H9 (cell line): Measurements from ENCODE around the gene ZNF292. TPM values are rescaled to one million over a fixed set of nuclear protein-coding genes. Genes with fewer than 3 reads are reported as not detected.

ENCODE experiments used
- DNase-seq: peaks from one replicate; pipeline ENCODE4 v3.0.0-alpha.2; 2017
- H2AFZ ChIP-seq: one replicate; pipeline ENCODE4 v1.6.1; 2013; ENCODE audit warnings: mild to moderate bottlenecking, low read length, control low read depth, moderate library complexity
- H2AK5ac ChIP-seq: 2 replicates; pipeline ENCODE4 v1.6.1; 2013; ENCODE audit warnings: low read length, control low read depth, mixed read lengths; ENCODE audit not compliant: insufficient read length
- H2BK120ac ChIP-seq: one replicate; pipeline ENCODE4 v1.6.1; 2013; ENCODE audit warnings: low read depth, mild to moderate bottlenecking, low read length, control low read depth, inconsistent platforms; ENCODE audit not compliant: poor library complexity, severe bottlenecking
- H2BK12ac ChIP-seq: 2 replicates; pipeline ENCODE4 v1.6.1; 2013; ENCODE audit warnings: low read length, control low read depth, mixed read lengths, low read depth; ENCODE audit not compliant: insufficient read length
- H2BK15ac ChIP-seq: 2 replicates; pipeline ENCODE4 v1.6.1; 2013; ENCODE audit warnings: low read depth, low read length, control low read depth
- H2BK20ac ChIP-seq: one replicate; pipeline ENCODE4 v1.6.1; 2013; ENCODE audit warnings: low read depth, mild to moderate bottlenecking, low read length, control low read depth, inconsistent platforms; ENCODE audit not compliant: poor library complexity, severe bottlenecking
- H2BK5ac ChIP-seq: 2 replicates; pipeline ENCODE4 v1.6.1; 2013; ENCODE audit warnings: low read length, control low read depth, mixed read lengths; ENCODE audit not compliant: insufficient read length
- H3K14ac ChIP-seq: 2 replicates; pipeline ENCODE4 v1.6.1; 2013; ENCODE audit warnings: low read length, control low read depth; ENCODE audit not compliant: insufficient read depth
- H3K18ac ChIP-seq: 2 replicates; pipeline ENCODE4 v1.6.1; 2013; ENCODE audit warnings: low read depth, mild to moderate bottlenecking, mixed read lengths, low read length, control low read depth; ENCODE audit not compliant: insufficient read length
- H3K23ac ChIP-seq: 2 replicates; pipeline ENCODE4 v1.6.1; 2013; ENCODE audit warnings: low read length, control low read depth, mixed read lengths, low read depth; ENCODE audit not compliant: insufficient read length
- H3K23me2 ChIP-seq: 2 replicates; pipeline ENCODE4 v1.6.1; 2013; ENCODE audit warnings: low read depth, mild to moderate bottlenecking, mixed read lengths, low read length, control low read depth; ENCODE audit not compliant: insufficient read length, poor library complexity, severe bottlenecking
- H3K27ac ChIP-seq: 2 replicates; pipeline ENCODE4 v1.5.1; 2013; ENCODE audit warnings: low read length, control low read depth, mixed read lengths, low read depth; ENCODE audit not compliant: insufficient read length
- H3K27me3 ChIP-seq: 2 replicates; pipeline ENCODE4 v1.6.1; 2013; ENCODE audit warnings: low read length, control low read depth, inconsistent platforms; ENCODE audit not compliant: insufficient read depth
- H3K4ac ChIP-seq: 2 replicates; pipeline ENCODE4 v1.6.1; 2013; ENCODE audit warnings: low read depth, mild to moderate bottlenecking, control low read depth, inconsistent platforms, low read length, moderate library complexity
- H3K4me1 ChIP-seq: 2 replicates; pipeline ENCODE4 v1.6.1; 2013; ENCODE audit warnings: low read length, control low read depth, inconsistent platforms; ENCODE audit not compliant: insufficient read depth
- H3K4me2 ChIP-seq: 2 replicates; pipeline ENCODE4 v1.6.1; 2013; ENCODE audit warnings: low read length, control low read depth, mixed read lengths; ENCODE audit not compliant: insufficient read length, insufficient read depth
- H3K56ac ChIP-seq: 2 replicates; pipeline ENCODE4 v1.6.1; 2013; ENCODE audit warnings: low read depth, mild to moderate bottlenecking, mixed read lengths, low read length, control low read depth; ENCODE audit not compliant: insufficient read length
- H3K79me1 ChIP-seq: 2 replicates; pipeline ENCODE4 v1.6.1; 2013; ENCODE audit warnings: low read depth, mild to moderate bottlenecking, moderate library complexity, low read length, control low read depth, inconsistent platforms; ENCODE audit not compliant: insufficient read depth, poor library complexity, severe bottlenecking
- H3K79me2 ChIP-seq: 2 replicates; pipeline ENCODE4 v1.6.1; 2013; ENCODE audit warnings: low read length, control low read depth, inconsistent platforms; ENCODE audit not compliant: insufficient read depth
- H3K9ac ChIP-seq: 2 replicates; pipeline ENCODE4 v1.6.1; 2013; ENCODE audit warnings: low read length, control low read depth, mixed read lengths; ENCODE audit not compliant: insufficient read length; ENCODE audit errors: extremely low read depth
- H3K9me3 ChIP-seq: one replicate; pipeline ENCODE4 v1.6.1; 2013; ENCODE audit warnings: low read depth, low read length, inconsistent platforms; ENCODE audit not compliant: control insufficient read depth
- H3T11ph ChIP-seq: one replicate; pipeline ENCODE4 v1.6.1; 2013; ENCODE audit warnings: mild to moderate bottlenecking, low read length, control low read depth, inconsistent platforms
- H4K20me1 ChIP-seq: one replicate; pipeline ENCODE4 v1.6.1; 2013; ENCODE audit not compliant: control insufficient read depth, insufficient read length, insufficient read depth
- H4K5ac ChIP-seq: 2 replicates; pipeline ENCODE4 v1.6.1; 2013; ENCODE audit warnings: low read depth, mild to moderate bottlenecking, mixed read lengths, low read length, control low read depth; ENCODE audit not compliant: insufficient read length
- H4K8ac ChIP-seq: replicated peaks from 2 replicates; pipeline ENCODE4 v1.6.1; 2013; ENCODE audit warnings: low read length, control low read depth, mixed read lengths, low read depth; ENCODE audit not compliant: insufficient read length
- H4K91ac ChIP-seq: 2 replicates; pipeline ENCODE4 v1.6.1; 2013; ENCODE audit warnings: low read depth, mild to moderate bottlenecking, moderate library complexity, mixed read lengths, low read length, control low read depth; ENCODE audit not compliant: insufficient read length
- H3K27ac Mint-ChIP-seq, 3 experiments: 2 replicates in 2 of 3; 3 replicates in 1 of 3; pipeline ENCODE4 v1.8.0; 2020 to 2021; ENCODE audit warnings: mixed read lengths in 3 of 3, mild to moderate bottlenecking in 1 of 3, moderate library complexity in 1 of 3
- H3K27me3 Mint-ChIP-seq: 2 replicates; pipeline ENCODE4 v1.8.0; 2021; ENCODE audit warnings: low read depth, mild to moderate bottlenecking, moderate library complexity, mixed read lengths
- H3K36me3 Mint-ChIP-seq, 3 experiments: 2 replicates in 2 of 3; 3 replicates in 1 of 3; pipeline ENCODE4 v1.8.0; 2020 to 2021; ENCODE audit warnings: low read depth in 3 of 3, mixed read lengths in 3 of 3; ENCODE audit not compliant: insufficient read depth in 1 of 3
- H3K4me1 Mint-ChIP-seq, 2 experiments: 2 replicates each; pipeline ENCODE4 v1.8.0; 2020; ENCODE audit warnings: mixed read lengths in 2 of 2
- H3K4me3 Mint-ChIP-seq, 2 experiments: 2 replicates in 1 of 2; 3 replicates in 1 of 2; pipeline ENCODE4 v1.8.0; 2020 to 2021; ENCODE audit warnings: mild to moderate bottlenecking in 2 of 2, mixed read lengths in 2 of 2, moderate library complexity in 1 of 2
- H3K9me3 Mint-ChIP-seq, 2 experiments: 2 replicates in 1 of 2; 3 replicates in 1 of 2; pipeline ENCODE4 v1.8.0; 2020; ENCODE audit warnings: mild to moderate bottlenecking in 2 of 2, mixed read lengths in 2 of 2, moderate library complexity in 1 of 2
- CTCF ChIP-seq: fragments of 200-600 bp; sonication (generic); conservative IDR thresholded peaks from 3 replicates; pipeline ENCODE4 v1.8.0; 2021; ENCODE audit warnings: antibody characterized with exemption, mild to moderate bottlenecking
- total RNA-seq: library from RNA; stranded (reverse); gene quantifications from 2 replicates; pipeline ENCODE4 v1.2.1, GENCODE V29; 2021

Gene ZNF292
- total RNA-seq, 1 experiment from 2014 or later, result 38.7 TPM

GRCh38 chr6:87243812-87244211, 88.4 kb downstream of the ZNF292 start:
- Histone ChIP-seq H2BK12ac (no peak overlapping the region), H3K9ac (no peak overlapping the region), H3K4me2 (no peak overlapping the region), H4K91ac (no peak overlapping the region), H2AK5ac (no peak overlapping the region), H3K4me1 (no peaks in the 10 kb centered on the region), H2AFZ (no peak overlapping the region), H3K9me3 (no peaks in the 10 kb centered on the region), H3K27me3 (no peaks in the 10 kb centered on the region), H3K14ac (no peak overlapping the region), H3K23ac (no peak overlapping the region), H4K8ac (no peak overlapping the region), H3K23me2 (no peaks in the 10 kb centered on the region), H3K27ac (no peak overlapping the region), H2BK5ac (no peak overlapping the region), H3T11ph (no peak overlapping the region), H4K5ac (no peak overlapping the region), H3K56ac (no peak overlapping the region), H3K4ac (no peak overlapping the region), H3K18ac (no peak overlapping the region), H3K79me2 (peaks cover 3% of the 10 kb centered on the region; the same call in 1 of the 2 replicates), H2BK20ac (no peak overlapping the region), H2BK15ac (no peak overlapping the region), H2BK120ac (no peak overlapping the region), H4K20me1 (no peaks in the 10 kb centered on the region), H3K79me1 (no peaks in the 10 kb centered on the region)
- no peak overlapping the region for H3K4me3 Mint-ChIP-seq
- H3K9me3 Mint-ChIP-seq, result peaks cover 2 to 8% of the 10 kb centered on the region in 2 experiments; a peak in 3 of 5 replicates
- DNase-seq, result no peak
- H3K27ac Mint-ChIP-seq, result no peak overlapping the region
- no peaks in the 10 kb centered on the region for H3K4me1 Mint-ChIP-seq
- no peak for TF ChIP-seq CTCF
- H3K36me3 Mint-ChIP-seq, result peaks cover 35 to 78% (median 72%) of the 10 kb centered on the region in 3 experiments; a peak in 6 of 7 replicates
- no peaks in the 10 kb centered on the region for H3K27me3 Mint-ChIP-seq
